SK-N-SH treated with all-trans-retinoic acid at 6 μM for 48 hours (cell line): ENCODE results near the gene C1QTNF9.

Source experiments
- ATAC-seq: fragments of 200-7000 bp; cut with Tn5 transposase; 3 replicates; pipeline ENCODE4 v1.9.1; 2020; ENCODE audit warnings: mild to moderate bottlenecking, moderate library complexity
- ARNTL ChIP-seq: fragments of 450-650 bp; formaldehyde crosslinking; IDR thresholded peaks from 2 replicates; pipeline ENCODE4 v1.5.0; 2020; ENCODE audit warnings: low read depth, mild to moderate bottlenecking, moderate library complexity, borderline replicate concordance
- BACH2 ChIP-seq: fragments of 250-450 bp; sonication (Bioruptor Pico); IDR thresholded peaks from 2 replicates; pipeline ENCODE4 v1.9.0; 2021; ENCODE audit warnings: mild to moderate bottlenecking, borderline replicate concordance
- CREB5 ChIP-seq: fragments of 250-450 bp; sonication (Bioruptor Pico); IDR thresholded peaks from 2 replicates; pipeline ENCODE4 v1.5.1; 2020; ENCODE audit warnings: low read depth, mild to moderate bottlenecking, moderate library complexity
- CSRNP3 ChIP-seq: fragments of 250-450 bp; sonication (Bioruptor Pico); IDR thresholded peaks from 2 replicates; pipeline ENCODE4 v1.5.1; 2021; ENCODE audit warnings: mild to moderate bottlenecking, moderate library complexity
- ESRRG ChIP-seq: fragments of 250-450 bp; sonication (Bioruptor Pico); IDR thresholded peaks from 2 replicates; pipeline ENCODE4 v1.6.1; 2021; ENCODE audit warnings: mild to moderate bottlenecking
- GLIS3 ChIP-seq: fragments of 250-450 bp; sonication (Bioruptor Pico); IDR thresholded peaks from 2 replicates; pipeline ENCODE4 v1.5.0; 2020; ENCODE audit warnings: mild to moderate bottlenecking, moderate library complexity
- ISL1 ChIP-seq: fragments of 250-450 bp; sonication (Bioruptor Pico); IDR thresholded peaks from 2 replicates; pipeline ENCODE4 v2.1.2; 2022; ENCODE audit warnings: mild to moderate bottlenecking, moderate library complexity
- OSR1 ChIP-seq: fragments of 250-450 bp; sonication (Bioruptor Pico); IDR thresholded peaks from 2 replicates; pipeline ENCODE4 v1.8.0; 2022; ENCODE audit warnings: moderate library complexity, mild to moderate bottlenecking, inconsistent platforms
- PATZ1 ChIP-seq: fragments of 250-450 bp; sonication (Bioruptor Pico); IDR thresholded peaks from 2 replicates; pipeline ENCODE4 v1.8.0; 2020; ENCODE audit warnings: mild to moderate bottlenecking, moderate library complexity, borderline replicate concordance
- PPARA ChIP-seq: fragments of 250-450 bp; sonication (Bioruptor Pico); IDR thresholded peaks from 2 replicates; pipeline ENCODE4 v1.5.0; 2020; ENCODE audit warnings: mild to moderate bottlenecking, borderline replicate concordance
- RARB ChIP-seq: fragments of 250-450 bp; sonication (Bioruptor Pico); IDR thresholded peaks from 2 replicates; pipeline ENCODE4 v1.8.0; 2021; ENCODE audit warnings: mild to moderate bottlenecking, moderate library complexity
- SNAI2 ChIP-seq: fragments of 250-450 bp; sonication (Bioruptor Pico); IDR thresholded peaks from 2 replicates; pipeline ENCODE4 v1.5.0; 2020; ENCODE audit warnings: mild to moderate bottlenecking, moderate library complexity
- TOX ChIP-seq: fragments of 250-450 bp; sonication (Bioruptor Pico); IDR thresholded peaks from 2 replicates; pipeline ENCODE4 v1.8.0; 2021; ENCODE audit warnings: mild to moderate bottlenecking, moderate library complexity, borderline replicate concordance
- ZC3H10 ChIP-seq: fragments of 250-450 bp; sonication (Bioruptor Pico); IDR thresholded peaks from 2 replicates; pipeline ENCODE4 v1.5.1; 2021; ENCODE audit warnings: mild to moderate bottlenecking, moderate library complexity
- ZFP3 ChIP-seq: fragments of 250-450 bp; sonication (Bioruptor Pico); IDR thresholded peaks from 2 replicates; pipeline ENCODE4 v1.5.0; 2020; ENCODE audit warnings: mild to moderate bottlenecking, moderate library complexity
- ZFP30 ChIP-seq: fragments of 450-650 bp; formaldehyde crosslinking; IDR thresholded peaks from 2 replicates; pipeline ENCODE4 v1.5.0; 2022; ENCODE audit warnings: mild to moderate bottlenecking, moderate library complexity
- ZNF565 ChIP-seq: fragments of 450-650 bp; formaldehyde crosslinking; conservative IDR thresholded peaks from 2 replicates; pipeline ENCODE4 v1.5.0; 2020; ENCODE audit warnings: low read depth, mild to moderate bottlenecking, moderate library complexity
- ZNF70 ChIP-seq: fragments of 450-650 bp; formaldehyde crosslinking; IDR thresholded peaks from 2 replicates; pipeline ENCODE4 v1.5.0; 2020; ENCODE audit warnings: mild to moderate bottlenecking, moderate library complexity
- TF ChIP-seq, protein P1 (sequence below): fragments of 250-450 bp; sonication (Bioruptor Pico); IDR thresholded peaks from 2 replicates; pipeline ENCODE4 v1.5.0; 2020; ENCODE audit warnings: mild to moderate bottlenecking, moderate library complexity

C1QTNF9 gene

DNA sequence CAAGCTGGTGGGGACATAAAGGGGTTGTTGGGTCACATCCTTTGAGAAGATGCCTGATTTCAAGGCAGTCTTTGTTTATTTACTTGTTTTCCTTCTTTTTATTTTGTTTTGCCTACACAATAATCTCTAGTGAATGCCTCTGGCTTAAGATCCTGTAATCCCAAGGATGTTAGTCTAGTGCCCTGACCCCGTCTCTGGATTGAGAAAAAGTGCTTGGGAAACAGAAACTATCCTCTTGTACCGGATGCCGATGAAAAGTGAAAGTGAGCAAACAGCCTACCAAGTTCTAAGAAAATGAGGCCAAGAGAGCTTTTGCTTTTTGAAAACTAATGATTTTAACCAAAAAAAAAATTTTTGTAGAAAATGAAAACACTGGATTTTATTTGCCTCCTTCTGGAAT, 42.1 kb upstream of the C1QTNF9 start:
- ATAC-seq: no peak
- TF ChIP-seq ZNF70 (CRISPR knock-in tag) (no peak), BACH2 (CRISPR knock-in tag) (no peak), ZFP30 (no peak), OSR1 (CRISPR knock-in tag) (no peak), ZFP3 (no peak), PPARA (CRISPR knock-in tag) (no peak), ISL1 (CRISPR knock-in tag) (no peak), CREB5 (no peak)
- TF ChIP-seq, protein P1, sequence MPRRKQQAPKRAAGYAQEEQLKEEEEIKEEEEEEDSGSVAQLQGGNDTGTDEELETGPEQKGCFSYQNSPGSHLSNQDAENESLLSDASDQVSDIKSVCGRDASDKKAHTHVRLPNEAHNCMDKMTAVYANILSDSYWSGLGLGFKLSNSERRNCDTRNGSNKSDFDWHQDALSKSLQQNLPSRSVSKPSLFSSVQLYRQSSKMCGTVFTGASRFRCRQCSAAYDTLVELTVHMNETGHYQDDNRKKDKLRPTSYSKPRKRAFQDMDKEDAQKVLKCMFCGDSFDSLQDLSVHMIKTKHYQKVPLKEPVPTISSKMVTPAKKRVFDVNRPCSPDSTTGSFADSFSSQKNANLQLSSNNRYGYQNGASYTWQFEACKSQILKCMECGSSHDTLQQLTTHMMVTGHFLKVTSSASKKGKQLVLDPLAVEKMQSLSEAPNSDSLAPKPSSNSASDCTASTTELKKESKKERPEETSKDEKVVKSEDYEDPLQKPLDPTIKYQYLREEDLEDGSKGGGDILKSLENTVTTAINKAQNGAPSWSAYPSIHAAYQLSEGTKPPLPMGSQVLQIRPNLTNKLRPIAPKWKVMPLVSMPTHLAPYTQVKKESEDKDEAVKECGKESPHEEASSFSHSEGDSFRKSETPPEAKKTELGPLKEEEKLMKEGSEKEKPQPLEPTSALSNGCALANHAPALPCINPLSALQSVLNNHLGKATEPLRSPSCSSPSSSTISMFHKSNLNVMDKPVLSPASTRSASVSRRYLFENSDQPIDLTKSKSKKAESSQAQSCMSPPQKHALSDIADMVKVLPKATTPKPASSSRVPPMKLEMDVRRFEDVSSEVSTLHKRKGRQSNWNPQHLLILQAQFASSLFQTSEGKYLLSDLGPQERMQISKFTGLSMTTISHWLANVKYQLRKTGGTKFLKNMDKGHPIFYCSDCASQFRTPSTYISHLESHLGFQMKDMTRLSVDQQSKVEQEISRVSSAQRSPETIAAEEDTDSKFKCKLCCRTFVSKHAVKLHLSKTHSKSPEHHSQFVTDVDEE (CRISPR knock-in tag): no peak

DNA sequence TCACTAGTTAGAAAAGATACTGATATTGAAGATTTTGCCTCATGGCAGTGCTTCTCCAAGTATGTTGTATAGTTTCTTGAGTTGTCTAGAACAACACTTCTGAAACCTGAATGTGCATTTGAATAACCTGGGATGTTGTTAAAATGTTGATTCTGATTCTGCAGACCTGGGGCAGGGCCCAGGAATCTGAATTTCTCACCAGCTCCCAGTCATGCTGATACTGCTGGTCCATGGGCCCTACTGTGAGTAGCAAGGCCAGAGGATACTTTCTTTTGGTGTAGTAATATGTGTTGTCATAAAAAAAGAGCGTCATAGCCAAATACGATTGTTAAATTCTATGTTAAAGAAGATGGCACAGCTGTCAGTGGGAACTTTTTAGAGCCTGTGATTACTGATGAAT, 41.6 kb upstream of the C1QTNF9 start:
- ATAC-seq: no peak
- TF ChIP-seq SNAI2 (no peak), ZNF565 (CRISPR knock-in tag) (no peak), PATZ1 (no peak)

GRCh38 chr13:24269821-24270220, 39.6 kb upstream of the C1QTNF9 start:
- TF ChIP-seq TOX (CRISPR knock-in tag) (no peak), ESRRG (CRISPR knock-in tag) (no peak), RARB (no peak), ZC3H10 (CRISPR knock-in tag) (no peak), BACH2 (CRISPR knock-in tag) (no peak), ZNF70 (CRISPR knock-in tag) (no peak), GLIS3 (no peak), ARNTL (CRISPR knock-in tag) (no peak), CREB5 (no peak), ZFP3 (no peak), SNAI2 (no peak), PATZ1 (no peak), CSRNP3 (no peak), OSR1 (CRISPR knock-in tag) (no peak)
- TF ChIP-seq, protein P1 (CRISPR knock-in tag): no peak
- ATAC-seq: no peak
